ENCODE results near the gene SMC4.

SMC4 gene

DNA sequence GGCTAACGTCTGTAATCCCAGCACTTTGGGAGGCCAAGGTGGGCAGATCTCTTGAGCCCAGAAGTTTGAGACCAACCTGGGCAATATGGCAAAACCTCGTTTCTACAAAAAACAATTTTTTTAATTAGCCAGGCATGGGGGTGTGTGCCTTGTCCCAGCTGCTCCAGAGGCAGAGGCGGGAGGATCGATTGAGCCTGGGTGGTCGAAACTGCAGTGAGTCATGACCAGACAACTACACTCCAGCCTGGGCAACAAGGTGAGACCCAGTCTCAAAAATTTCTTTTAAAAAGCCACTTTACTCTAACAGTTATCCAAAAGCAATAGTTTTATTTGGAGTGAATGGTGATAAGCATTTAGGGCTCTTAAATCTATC lies 37.6 kb downstream of the SMC4 start:
- Histone ChIP-seq H3K4me3 (ENCODE audit: low read depth, low read length) (no peak overlapping the region), H3K79me2 (ENCODE audit: control insufficient read depth, insufficient read depth, low read length, poor library complexity) (no peaks in the 10 kb centered on the region), H3K79me1 (ENCODE audit: low read length) (no peaks in the 10 kb centered on the region), H2BK5ac (ENCODE audit: low read depth, low read length, poor library complexity) (no peak overlapping the region), H3K4ac (ENCODE audit: low read depth, low read length) (no peak overlapping the region), H4K8ac (ENCODE audit: low read depth, low read length) (no peak overlapping the region), H2AK5ac (ENCODE audit: low read length) (no peak overlapping the region), H3K27me3 (ENCODE audit: insufficient read depth, low read length) (no peaks in the 10 kb centered on the region), H3K27ac (ENCODE audit: low read depth, low read length) (no peak overlapping the region), H3K4me1 (ENCODE audit: control insufficient read depth in 1 of 2, insufficient read depth in 2 of 2, low read length in 2 of 2) (no peaks in the 10 kb centered on the region), H3K14ac (ENCODE audit: low read length) (no peak overlapping the region), H3K23ac (ENCODE audit: low read length) (no peak overlapping the region), H4K12ac (ENCODE audit: low read depth, low read length) (no peak overlapping the region), H2BK12ac (ENCODE audit: low read length) (no peak overlapping the region), H3K18ac (ENCODE audit: low read length) (no peak overlapping the region), H2AFZ (ENCODE audit: insufficient read depth, low read length, poor library complexity) (no peak overlapping the region), H3K9me3 (ENCODE audit: insufficient read depth, low read depth, low read length) (no peaks in the 10 kb centered on the region), H3K9ac (ENCODE audit: low read length) (no peak overlapping the region), H3K36me3 (ENCODE audit: control insufficient read depth in 1 of 2, insufficient read depth in 2 of 2, low read length in 2 of 2) (peaks cover 6 to 10% of the 10 kb centered on the region in 2 experiments), H4K91ac (ENCODE audit: low read depth, low read length) (no peak overlapping the region), H3K4me2 (ENCODE audit: low read length) (no peak overlapping the region), H2BK120ac (ENCODE audit: insufficient read depth, low read length, poor library complexity) (no peak overlapping the region)
- no CpG with 5 or more reads among the region's 5 CpGs for WGBS (ENCODE audit: extremely low coverage, insufficient coverage, insufficient read length)
- no peak for DNase-seq

DNA sequence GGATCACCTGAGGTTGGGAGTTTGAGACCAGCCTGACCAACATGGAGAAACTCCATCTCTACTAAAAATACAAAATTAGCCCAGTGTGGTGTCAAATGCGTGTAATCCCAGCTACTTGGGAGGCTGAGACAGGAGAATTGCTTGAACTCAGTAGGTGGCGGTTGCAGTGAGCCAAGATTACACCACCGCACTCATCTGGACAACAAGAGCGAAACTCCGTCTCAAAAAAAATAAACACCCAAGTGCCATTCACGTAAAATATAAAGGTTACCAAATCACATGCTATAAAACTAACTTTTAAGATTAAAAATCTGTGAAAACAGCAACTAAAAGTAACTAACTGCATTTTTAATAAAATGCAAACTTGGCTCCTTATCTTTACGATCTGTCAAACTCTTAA lies 41.2 kb downstream of the SMC4 start:
- Histone ChIP-seq H3K4me1 (ENCODE audit: control insufficient read depth in 1 of 2, insufficient read depth in 2 of 2, low read length in 2 of 2) (peaks cover 0 to 3% of the 10 kb centered on the region in 2 experiments), H4K12ac (ENCODE audit: low read depth, low read length) (no peak overlapping the region), H4K8ac (ENCODE audit: low read depth, low read length) (no peak overlapping the region), H3K27ac (ENCODE audit: low read depth, low read length) (no peak overlapping the region), H3K4me3 (ENCODE audit: low read depth, low read length) (no peak overlapping the region), H2BK12ac (ENCODE audit: low read length) (no peak overlapping the region), H2BK120ac (ENCODE audit: insufficient read depth, low read length, poor library complexity) (no peak overlapping the region), H3K79me2 (ENCODE audit: control insufficient read depth, insufficient read depth, low read length, poor library complexity) (peaks cover 3% of the 10 kb centered on the region), H3K4me2 (ENCODE audit: low read length) (no peak overlapping the region), H3K9me3 (ENCODE audit: insufficient read depth, low read depth, low read length) (no peaks in the 10 kb centered on the region), H3K14ac (ENCODE audit: low read length) (no peak overlapping the region), H2AFZ (ENCODE audit: insufficient read depth, low read length, poor library complexity) (no peak overlapping the region), H2BK5ac (ENCODE audit: low read depth, low read length, poor library complexity) (no peak overlapping the region), H3K9ac (ENCODE audit: low read length) (no peak overlapping the region), H2AK5ac (ENCODE audit: low read length) (no peak overlapping the region), H3K18ac (ENCODE audit: low read length) (no peak overlapping the region), H3K79me1 (ENCODE audit: low read length) (no peaks in the 10 kb centered on the region), H3K4ac (ENCODE audit: low read depth, low read length) (peak overlapping the region; percentile 19), H3K27me3 (ENCODE audit: insufficient read depth, low read length) (no peaks in the 10 kb centered on the region), H3K23ac (ENCODE audit: low read length) (no peak overlapping the region), H4K91ac (ENCODE audit: low read depth, low read length) (no peak overlapping the region), H3K36me3 (ENCODE audit: control insufficient read depth in 1 of 2, insufficient read depth in 2 of 2, low read length in 2 of 2) (peaks cover 12 to 13% of the 10 kb centered on the region in 2 experiments)
- WGBS (ENCODE audit: extremely low coverage, insufficient coverage, insufficient read length): no CpG with 5 or more reads among the region's 7 CpGs
- DNase-seq: no peak

DNA sequence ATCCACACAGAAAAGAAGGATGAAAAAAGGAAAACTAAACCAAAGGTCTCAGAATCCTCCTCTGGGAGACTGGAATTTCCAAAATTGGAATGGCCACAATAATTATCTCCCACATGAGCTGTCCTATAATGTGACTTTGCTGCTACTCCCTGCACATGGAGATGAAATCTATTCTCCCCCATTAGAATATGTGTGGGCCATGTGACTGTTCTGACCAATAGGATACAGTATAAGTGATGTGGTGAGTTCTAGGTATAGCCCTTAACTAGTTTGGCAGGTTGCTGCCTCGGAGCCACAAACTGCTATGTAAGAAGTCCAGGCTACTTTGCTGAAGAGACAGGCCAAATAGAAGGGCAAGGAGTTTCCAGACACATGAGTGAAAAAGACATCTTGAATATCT lies 45.0 kb downstream of the SMC4 start:
- Histone ChIP-seq H3K4ac (ENCODE audit: low read depth, low read length) (peak overlapping the region; percentile 69), H3K79me1 (ENCODE audit: low read length) (peaks cover 4% of the 10 kb centered on the region), H3K14ac (ENCODE audit: low read length) (no peak overlapping the region), H4K8ac (ENCODE audit: low read depth, low read length) (no peak overlapping the region), H4K12ac (ENCODE audit: low read depth, low read length) (no peak overlapping the region), H3K9me3 (ENCODE audit: insufficient read depth, low read depth, low read length) (no peaks in the 10 kb centered on the region), H2BK5ac (ENCODE audit: low read depth, low read length, poor library complexity) (no peak overlapping the region), H3K27me3 (ENCODE audit: insufficient read depth, low read length) (no peaks in the 10 kb centered on the region), H2AK5ac (ENCODE audit: low read length) (no peak overlapping the region), H2BK12ac (ENCODE audit: low read length) (no peak overlapping the region), H3K9ac (ENCODE audit: low read length) (no peak overlapping the region), H3K4me3 (ENCODE audit: low read depth, low read length) (no peak overlapping the region), H4K91ac (ENCODE audit: low read depth, low read length) (no peak overlapping the region), H2BK120ac (ENCODE audit: insufficient read depth, low read length, poor library complexity) (no peak overlapping the region), H2AFZ (ENCODE audit: insufficient read depth, low read length, poor library complexity) (no peak overlapping the region), H3K4me2 (ENCODE audit: low read length) (no peak overlapping the region), H3K79me2 (ENCODE audit: control insufficient read depth, insufficient read depth, low read length, poor library complexity) (peaks cover 13% of the 10 kb centered on the region), H3K27ac (ENCODE audit: low read depth, low read length) (no peak overlapping the region), H3K18ac (ENCODE audit: low read length) (no peak overlapping the region), H3K23ac (ENCODE audit: low read length) (no peak overlapping the region), H3K4me1 (ENCODE audit: control insufficient read depth in 1 of 2, insufficient read depth in 2 of 2, low read length in 2 of 2) (peaks cover 3 to 7% of the 10 kb centered on the region in 2 experiments), H3K36me3 (ENCODE audit: control insufficient read depth in 1 of 2, insufficient read depth in 2 of 2, low read length in 2 of 2) (peaks cover 11 to 13% of the 10 kb centered on the region in 2 experiments)
- no CpG with 5 or more reads among the region's 1 CpG for WGBS (ENCODE audit: extremely low coverage, insufficient coverage, insufficient read length)
- peak in 1 of 2 donors; percentile 18 for DNase-seq

DNA sequence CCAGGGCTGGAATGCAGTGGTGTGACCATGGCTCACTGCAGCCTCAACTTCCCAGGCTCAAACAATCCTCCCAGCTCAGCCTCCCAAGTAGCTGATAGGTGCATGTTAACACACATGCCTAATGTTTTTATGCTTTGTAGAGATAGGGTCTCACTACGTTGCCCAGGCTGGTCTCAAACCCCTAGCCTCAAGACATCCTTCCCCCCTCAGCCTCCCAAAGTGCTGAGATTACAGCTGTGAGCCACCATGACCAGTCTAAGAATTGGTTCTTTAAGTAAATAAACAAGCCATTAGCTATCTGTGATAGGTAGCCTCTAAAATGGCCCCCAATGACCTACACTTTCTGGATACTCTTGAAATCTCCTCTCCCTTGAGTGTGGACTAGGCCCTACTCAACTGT lies 46.4 kb downstream of the SMC4 start:
- Histone ChIP-seq H3K18ac (ENCODE audit: low read length) (peak overlapping the region; percentile 29), H2AFZ (ENCODE audit: insufficient read depth, low read length, poor library complexity) (no peak overlapping the region), H3K27me3 (ENCODE audit: insufficient read depth, low read length) (no peaks in the 10 kb centered on the region), H4K91ac (ENCODE audit: low read depth, low read length) (no peak overlapping the region), H3K4me3 (ENCODE audit: low read depth, low read length) (no peak overlapping the region), H3K79me2 (ENCODE audit: control insufficient read depth, insufficient read depth, low read length, poor library complexity) (peaks cover 14% of the 10 kb centered on the region), H3K27ac (ENCODE audit: low read depth, low read length) (no peak overlapping the region), H4K12ac (ENCODE audit: low read depth, low read length) (no peak overlapping the region), H4K8ac (ENCODE audit: low read depth, low read length) (no peak overlapping the region), H3K79me1 (ENCODE audit: low read length) (peaks cover 11% of the 10 kb centered on the region), H3K14ac (ENCODE audit: low read length) (no peak overlapping the region), H2BK5ac (ENCODE audit: low read depth, low read length, poor library complexity) (no peak overlapping the region), H3K23ac (ENCODE audit: low read length) (no peak overlapping the region), H3K4me1 (ENCODE audit: control insufficient read depth in 1 of 2, insufficient read depth in 2 of 2, low read length in 2 of 2) (peaks cover 7 to 14% of the 10 kb centered on the region in 2 experiments), H3K36me3 (ENCODE audit: control insufficient read depth in 1 of 2, insufficient read depth in 2 of 2, low read length in 2 of 2) (peaks cover 11 to 13% of the 10 kb centered on the region in 2 experiments), H3K9ac (ENCODE audit: low read length) (no peak overlapping the region), H3K4ac (ENCODE audit: low read depth, low read length) (peak overlapping the region; percentile 58), H2BK12ac (ENCODE audit: low read length) (no peak overlapping the region), H3K9me3 (ENCODE audit: insufficient read depth, low read depth, low read length) (no peaks in the 10 kb centered on the region), H3K4me2 (ENCODE audit: low read length) (no peak overlapping the region), H2AK5ac (ENCODE audit: low read length) (no peak overlapping the region), H2BK120ac (ENCODE audit: insufficient read depth, low read length, poor library complexity) (no peak overlapping the region)
- DNase-seq: no peak
- WGBS (ENCODE audit: extremely low coverage, insufficient coverage, insufficient read length): no CpG with 5 or more reads among the region's 1 CpG
